Fibroblast of lung (primary cell): ENCODE results near the gene CDHR2. TPM values are rescaled to one million over a fixed set of nuclear protein-coding genes. Genes with fewer than 3 reads are reported as not detected.

Experiments used
- DNase-seq, 2 donors: peaks; one replicate each; pipeline versions ENCODE4 v3.0.0 to v3.0.0-alpha.2; 2010; ENCODE audit warnings: low read depth in 2 of 2
- H2AFZ ChIP-seq: 2 replicates; pipeline ENCODE4 v1.5.1; 2012; ENCODE audit warnings: low read length, control low read depth, inconsistent platforms
- H3K27ac ChIP-seq: 2 replicates; pipeline ENCODE4 v1.5.1; 2011; ENCODE audit warnings: low read length, control low read depth; ENCODE audit not compliant: insufficient read depth
- H3K27me3 ChIP-seq: 2 replicates; pipeline ENCODE4 v1.5.1; 2011; ENCODE audit warnings: mild to moderate bottlenecking, low read length; ENCODE audit not compliant: control insufficient read depth, insufficient read depth
- H3K36me3 ChIP-seq: 2 replicates; pipeline ENCODE4 v1.5.1; 2011; ENCODE audit warnings: low read length; ENCODE audit not compliant: control insufficient read depth, insufficient read depth
- H3K4me1 ChIP-seq: 2 replicates; pipeline ENCODE4 v1.5.1; 2011; ENCODE audit warnings: low read length; ENCODE audit not compliant: control insufficient read depth, insufficient read depth; ENCODE audit errors: extremely low read depth
- H3K4me2 ChIP-seq: 2 replicates; pipeline ENCODE4 v1.5.1; 2011; ENCODE audit warnings: low read length, control low read depth; ENCODE audit not compliant: insufficient read depth; ENCODE audit errors: extremely low read depth
- H3K4me3 ChIP-seq, 4 experiments: fragments of 200-600 bp in 1 of 4; sonication (generic) in 1 of 4; replicated peaks in 1 of 4; 2 replicates each; pipeline ENCODE4 v1.5.1; 2011 to 2016; ENCODE audit warnings: low read length in 4 of 4, low read depth in 3 of 4, mild to moderate bottlenecking in 3 of 4, control low read depth in 2 of 4, inconsistent platforms in 1 of 4, mixed read lengths in 1 of 4; ENCODE audit not compliant: insufficient read depth in 1 of 4; ENCODE audit errors: control extremely low read depth in 1 of 4
- H3K79me2 ChIP-seq: 2 replicates; pipeline ENCODE4 v1.5.1; 2012; ENCODE audit warnings: mild to moderate bottlenecking, low read length, inconsistent platforms; ENCODE audit not compliant: control insufficient read depth, insufficient read depth
- H3K9ac ChIP-seq: 2 replicates; pipeline ENCODE4 v1.5.1; 2011; ENCODE audit warnings: mild to moderate bottlenecking, low read length, control low read depth; ENCODE audit not compliant: insufficient read depth
- H3K9me3 ChIP-seq: 2 replicates; pipeline ENCODE4 v1.5.1; 2012; ENCODE audit warnings: low read depth, low read length; ENCODE audit not compliant: control insufficient read depth, insufficient read depth
- H4K20me1 ChIP-seq: 2 replicates; pipeline ENCODE4 v1.5.1; 2011; ENCODE audit warnings: low read length; ENCODE audit not compliant: control insufficient read depth, insufficient read depth; ENCODE audit errors: extremely low read depth
- EZH2 ChIP-seq: IDR thresholded peaks from 2 replicates; pipeline ENCODE4 v1.5.1; 2012; ENCODE audit warnings: low read length, control low read depth, mild to moderate bottlenecking; ENCODE audit errors: missing control alignments
- polyA plus RNA-seq, 2 donors: library from polyadenylated mRNA; depleted of rRNA in 1 of 2; stranded (reverse) in 1 of 2; unstranded in 1 of 2; fragments of >200 nt; gene quantifications; 2 replicates each; pipeline ENCODE4 v1.2.1, GENCODE V29; 2011 to 2012; ENCODE audit warnings: missing spikeins in 1 of 2
- total RNA-seq: library from RNA; depleted of rRNA; stranded (reverse); fragments of >200 nt; gene quantifications from 2 replicates; pipeline ENCODE4 v1.2.1, GENCODE V29; 2014
- TF ChIP-seq, protein P1 (sequence below), 2 donors: IDR thresholded peaks in 1 of 2; conservative IDR thresholded peaks in 1 of 2; 1 replicate in 1 of 2; 2 replicates in 1 of 2; pipeline ENCODE4 v1.5.1; 2011 to 2012; ENCODE audit warnings: low read length in 2 of 2, control low read depth in 1 of 2, inconsistent platforms in 1 of 2, low read depth in 1 of 2, mild to moderate bottlenecking in 1 of 2

CDHR2 gene
- total and polyA plus RNA-seq, 2 donors (not counting 1 experiment from before 2014, with no cell fraction given), result under 0.01 TPM; not detected in 1

GRCh38 chr5:176639208-176639607, 90.1 kb downstream of the CDHR2 start:
- H3K4me2 ChIP-seq, result no peak overlapping the region
- DNase-seq, result no peak
- H3K27me3 ChIP-seq, result peaks cover 15% of the 10 kb centered on the region
- no peaks in the 10 kb centered on the region for H3K36me3 ChIP-seq
- H3K27ac ChIP-seq, result no peak overlapping the region
- H2AFZ ChIP-seq, result no peak overlapping the region
- H3K79me2 ChIP-seq, result no peaks in the 10 kb centered on the region
- TF ChIP-seq, protein P1, sequence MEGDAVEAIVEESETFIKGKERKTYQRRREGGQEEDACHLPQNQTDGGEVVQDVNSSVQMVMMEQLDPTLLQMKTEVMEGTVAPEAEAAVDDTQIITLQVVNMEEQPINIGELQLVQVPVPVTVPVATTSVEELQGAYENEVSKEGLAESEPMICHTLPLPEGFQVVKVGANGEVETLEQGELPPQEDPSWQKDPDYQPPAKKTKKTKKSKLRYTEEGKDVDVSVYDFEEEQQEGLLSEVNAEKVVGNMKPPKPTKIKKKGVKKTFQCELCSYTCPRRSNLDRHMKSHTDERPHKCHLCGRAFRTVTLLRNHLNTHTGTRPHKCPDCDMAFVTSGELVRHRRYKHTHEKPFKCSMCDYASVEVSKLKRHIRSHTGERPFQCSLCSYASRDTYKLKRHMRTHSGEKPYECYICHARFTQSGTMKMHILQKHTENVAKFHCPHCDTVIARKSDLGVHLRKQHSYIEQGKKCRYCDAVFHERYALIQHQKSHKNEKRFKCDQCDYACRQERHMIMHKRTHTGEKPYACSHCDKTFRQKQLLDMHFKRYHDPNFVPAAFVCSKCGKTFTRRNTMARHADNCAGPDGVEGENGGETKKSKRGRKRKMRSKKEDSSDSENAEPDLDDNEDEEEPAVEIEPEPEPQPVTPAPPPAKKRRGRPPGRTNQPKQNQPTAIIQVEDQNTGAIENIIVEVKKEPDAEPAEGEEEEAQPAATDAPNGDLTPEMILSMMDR (conservative IDR thresholded peaks at IDR 0.05 in 1 of 2, IDR thresholded peaks at IDR 0.05 in 1 of 2; ENCODE audit: low read depth in 1 of 2, low read length in 2 of 2), result no peak
- no peak for TF ChIP-seq EZH2
- H3K4me3 ChIP-seq, result no peak overlapping the region
- no peaks in the 10 kb centered on the region for H3K9me3 ChIP-seq
- no peaks in the 10 kb centered on the region for H3K4me1 ChIP-seq
- no peak overlapping the region for H3K9ac ChIP-seq
- H4K20me1 ChIP-seq, result no peaks in the 10 kb centered on the region

GRCh38 chr5:176639981-176640380, 90.8 kb downstream of the CDHR2 start:
- H3K9ac ChIP-seq, result no peak overlapping the region
- H3K4me2 ChIP-seq, result no peak overlapping the region
- no peak overlapping the region for H3K27ac ChIP-seq
- no peaks in the 10 kb centered on the region for H3K4me1 ChIP-seq
- H3K27me3 ChIP-seq, result peaks cover 15% of the 10 kb centered on the region
- no peak overlapping the region for H2AFZ ChIP-seq
- H3K36me3 ChIP-seq, result no peaks in the 10 kb centered on the region
- DNase-seq, result peak in 1 of 2 donors; percentile 34
- TF ChIP-seq EZH2, result no peak
- TF ChIP-seq, protein P1 (conservative IDR thresholded peaks at IDR 0.05 in 1 of 2, IDR thresholded peaks at IDR 0.05 in 1 of 2; ENCODE audit: low read depth in 1 of 2, low read length in 2 of 2), result no peak
- no peaks in the 10 kb centered on the region for H3K9me3 ChIP-seq
- no peak overlapping the region for H3K4me3 ChIP-seq
- H4K20me1 ChIP-seq, result no peaks in the 10 kb centered on the region
- no peaks in the 10 kb centered on the region for H3K79me2 ChIP-seq

DNA sequence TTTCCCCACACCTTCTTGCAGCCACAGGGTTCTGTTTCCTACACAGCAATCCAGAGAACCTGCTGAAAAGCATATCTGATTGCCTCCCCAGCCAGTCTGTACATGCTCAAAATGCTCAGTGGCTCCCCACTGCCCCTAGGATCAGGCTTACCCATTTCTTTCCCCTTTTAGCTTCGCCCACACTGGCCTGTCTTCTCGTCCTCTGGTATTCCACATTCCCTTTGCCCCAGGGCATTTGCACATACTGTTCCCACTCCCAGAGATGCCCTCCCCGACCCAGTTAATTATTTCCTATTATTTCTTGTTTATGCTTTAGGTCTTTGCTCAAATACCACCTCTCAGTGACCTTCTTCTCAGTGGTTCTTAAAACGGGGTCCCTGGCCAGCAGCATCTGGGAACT, 91.5 kb downstream of the CDHR2 start:
- TF ChIP-seq, protein P1 (conservative IDR thresholded peaks at IDR 0.05 in 1 of 2, IDR thresholded peaks at IDR 0.05 in 1 of 2; ENCODE audit: low read depth in 1 of 2, low read length in 2 of 2), result no peak
- TF ChIP-seq EZH2, result no peak
- no peaks in the 10 kb centered on the region for H3K36me3 ChIP-seq
- H3K9me3 ChIP-seq, result no peaks in the 10 kb centered on the region
- H3K79me2 ChIP-seq, result no peaks in the 10 kb centered on the region
- peaks cover 11% of the 10 kb centered on the region for H3K27me3 ChIP-seq
- no peaks in the 10 kb centered on the region for H4K20me1 ChIP-seq
- H2AFZ ChIP-seq, result no peak overlapping the region
- no peak overlapping the region for H3K9ac ChIP-seq
- H3K4me3 ChIP-seq, result no peak overlapping the region
- H3K4me2 ChIP-seq, result no peak overlapping the region
- H3K27ac ChIP-seq, result no peak overlapping the region
- no peaks in the 10 kb centered on the region for H3K4me1 ChIP-seq
- DNase-seq, result no peak
